K562 (cell line): ENCODE data around the gene OR52E2. TPM values are rescaled to one million over a fixed set of nuclear protein-coding genes. Genes with fewer than 3 reads are reported as not detected.

Source experiments
- ADNP ChIP-seq: fragments of 200-800 bp; sonication (Bioruptor generic); IDR thresholded peaks from 2 replicates; pipeline ENCODE4 v1.6.1; 2016; ENCODE audit warnings: missing genetic modification characterization, missing compliant biosample characterization
- BCOR ChIP-seq: fragments of 450-650 bp; IDR thresholded peaks from 2 replicates; pipeline ENCODE4 v1.6.1; 2016
- CGGBP1 ChIP-seq: fragments of 250-450 bp; sonication (Bioruptor Pico); IDR thresholded peaks from 2 replicates; pipeline ENCODE4 v1.9.0; 2021; ENCODE audit warnings: mild to moderate bottlenecking
- CHD2 ChIP-seq: IDR thresholded peaks from 2 replicates; pipeline ENCODE4 v1.6.1; 2011; ENCODE audit warnings: low read depth, low read length
- DACH1 ChIP-seq: fragments of 450-650 bp; IDR thresholded peaks from 2 replicates; pipeline ENCODE4 v1.6.1; 2018; ENCODE audit not compliant: partially characterized antibody
- EP300 ChIP-seq: IDR thresholded peaks from 2 replicates; pipeline ENCODE4 v1.6.1; 2012; ENCODE audit warnings: low read length, improper control_type of control experiment
- ETV6 ChIP-seq, 3 experiments: fragments of 150-350 bp in 1 of 3; sonication (generic) in 1 of 3; formaldehyde crosslinking in 1 of 3; IDR thresholded peaks; 2 replicates each; pipeline versions ENCODE4 v1.6.1 to v1.8.0; 2014 to 2022; ENCODE audit warnings: borderline replicate concordance in 2 of 3, low read depth in 2 of 3, antibody characterized with exemption in 1 of 3, low read length in 1 of 3, mild to moderate bottlenecking in 1 of 3, missing genetic modification reagents in 1 of 3
- FOXM1 ChIP-seq, 2 experiments: fragments of 450-650 bp in 1 of 2; sonication (generic) in 1 of 2; formaldehyde crosslinking in 1 of 2; IDR thresholded peaks; 2 replicates each; pipeline versions ENCODE4 v1.6.1 to v1.9.0; 2017 to 2022; ENCODE audit warnings: low read depth in 2 of 2, mild to moderate bottlenecking in 2 of 2, missing genetic modification reagents in 1 of 2, moderate library complexity in 1 of 2
- HNRNPLL ChIP-seq: fragments of 200-400 bp; formaldehyde crosslinking; IDR thresholded peaks from 2 replicates; pipeline ENCODE4 v1.6.1; 2017; ENCODE audit warnings: low read length, low read depth, mild to moderate bottlenecking; ENCODE audit not compliant: poor library complexity, severe bottlenecking
- JUN ChIP-seq, 2 experiments: sonication (generic) in 1 of 2; formaldehyde crosslinking in 1 of 2; IDR thresholded peaks; 2 replicates each; pipeline versions ENCODE4 v1.6.1 to v1.8.0; 2012 to 2022; ENCODE audit warnings: borderline replicate concordance in 2 of 2, mild to moderate bottlenecking in 2 of 2, improper control_type of control experiment in 1 of 2, low read depth in 1 of 2, low read length in 1 of 2, missing genetic modification reagents in 1 of 2
- JUNB ChIP-seq: fragments of 450-650 bp; formaldehyde crosslinking; conservative IDR thresholded peaks from 2 replicates; pipeline ENCODE4 v1.4.0; 2020; ENCODE audit warnings: mild to moderate bottlenecking
- MAFG ChIP-seq: fragments of 450-650 bp; conservative IDR thresholded peaks from 2 replicates; pipeline ENCODE4 v1.6.1; 2016; ENCODE audit warnings: missing genetic modification characterization, missing compliant biosample characterization
- MTA1 ChIP-seq: fragments of 450-650 bp; IDR thresholded peaks from 2 replicates; pipeline ENCODE4 v1.6.1; 2017; ENCODE audit warnings: borderline replicate concordance
- NCOR1 ChIP-seq: fragments of 450-650 bp; IDR thresholded peaks from 2 replicates; pipeline ENCODE4 v1.6.1; 2016; ENCODE audit warnings: mild to moderate bottlenecking, moderate library complexity
- RUNX1 ChIP-seq: sonication (generic); IDR thresholded peaks from 2 replicates; pipeline ENCODE4 v1.6.1; 2016; ENCODE audit warnings: antibody characterized with exemption, low read depth
- SRSF7 ChIP-seq: fragments of 200-400 bp; formaldehyde crosslinking; optimal IDR thresholded peaks from 2 replicates; pipeline ENCODE3; 2017; ENCODE audit warnings: mild to moderate bottlenecking, low read depth, low read length
- TAL1 ChIP-seq: fragments of 450-650 bp; IDR thresholded peaks from 2 replicates; pipeline ENCODE4 v1.6.1; 2016; ENCODE audit warnings: mild to moderate bottlenecking
- TCF3 ChIP-seq: sonication (generic); formaldehyde crosslinking; IDR thresholded peaks from 2 replicates; pipeline ENCODE4 v1.4.0; 2020; ENCODE audit warnings: mild to moderate bottlenecking, missing genetic modification reagents
- ZEB2 ChIP-seq: fragments of 450-650 bp; IDR thresholded peaks from 2 replicates; pipeline ENCODE4 v1.6.1; 2016
- ZNF224 ChIP-seq: sonication (generic); formaldehyde crosslinking; IDR thresholded peaks from 2 replicates; pipeline ENCODE4 v1.8.0; 2022; ENCODE audit warnings: mild to moderate bottlenecking, missing genetic modification reagents
- ZNF316 ChIP-seq: fragments of 450-650 bp; IDR thresholded peaks from 2 replicates; pipeline ENCODE4 v1.6.1; 2016
- ZNF75A ChIP-seq: fragments of 450-650 bp; formaldehyde crosslinking; IDR thresholded peaks from 2 replicates; pipeline ENCODE4 v1.4.0; 2020; ENCODE audit warnings: mild to moderate bottlenecking
- ZNF780A ChIP-seq: fragments of 250-450 bp; sonication (Bioruptor Pico); IDR thresholded peaks from 2 replicates; pipeline ENCODE4 v1.5.0; 2021; ENCODE audit warnings: mild to moderate bottlenecking
- ZNF830 ChIP-seq: fragments of 250-450 bp; sonication (Bioruptor Pico); IDR thresholded peaks from 2 replicates; pipeline ENCODE4 v1.5.0; 2021; ENCODE audit warnings: mild to moderate bottlenecking
- polyA plus RNA-seq, 8 experiments: library from polyadenylated mRNA; depleted of rRNA in 4 of 8; stranded (reverse) in 5 of 8; unstranded in 3 of 8; fragments of >200 nt; fragmentation: Nextera tagmentation in 2 of 8; fragmentation: Illumina TruSeq in 1 of 8; extraction: Ambion mirVana in 2 of 8; extraction: Trizol in 1 of 8; gene quantifications; 2 replicates each; pipeline versions ENCODE4 v1.2.1 to v1.2.3, GENCODE V29; 2011 to 2014; ENCODE audit warnings: inconsistent platforms in 1 of 8, missing spikeins in 1 of 8
- total RNA-seq, 7 experiments: library from RNA; depleted of rRNA in 6 of 7; stranded (reverse); fragments of >200 nt in 6 of 7; fragmentation: Illumina TruSeq in 2 of 7; extraction: Trizol in 2 of 7; gene quantifications; 2 replicates each; pipeline versions ENCODE4 v1.2.1 to v1.2.3, GENCODE V29; 2011 to 2021; ENCODE audit warnings: low replicate concordance in 1 of 7
- TF ChIP-seq, protein P1 (sequence below): fragments of 450-650 bp; IDR thresholded peaks from 2 replicates; pipeline ENCODE4 v1.6.1; 2017; ENCODE audit warnings: mild to moderate bottlenecking, moderate library complexity
- TF ChIP-seq, protein P2 (sequence below): fragments of 250-450 bp; sonication (Bioruptor Pico); IDR thresholded peaks from 2 replicates; pipeline ENCODE4 v1.8.0; 2022; ENCODE audit warnings: inconsistent platforms, mild to moderate bottlenecking, moderate library complexity, borderline replicate concordance

Gene OR52E2
- total and polyA plus RNA-seq, 9 of the 15 experiments (the other 6 are each of a cell fraction or from before 2014, with no cell fraction given), result not detected

DNA sequence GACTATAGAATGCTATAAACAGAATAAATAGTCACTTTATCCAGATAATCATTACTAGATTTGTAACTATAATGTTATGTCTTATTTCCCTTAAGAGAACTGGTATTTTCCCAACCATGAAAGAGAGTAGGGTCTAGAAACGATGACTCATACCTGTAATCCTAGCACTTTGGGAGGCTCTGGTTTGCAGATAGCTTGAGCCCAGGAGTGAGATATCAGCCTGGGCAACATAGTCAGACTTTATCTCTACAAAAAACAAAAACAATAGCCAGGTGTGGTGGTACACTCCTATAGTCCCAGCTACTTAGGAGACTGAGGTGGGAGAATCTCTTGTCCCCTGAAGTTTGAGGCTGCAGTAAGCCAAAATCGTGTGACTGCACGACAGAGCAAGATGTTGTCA, 47.9 kb upstream of the OR52E2 start (continued):
- TF ChIP-seq RUNX1 (no peak), NCOR1 (peak; percentile 46; the same call in 1 of the 2 replicates), DACH1 (no peak), HNRNPLL (no peak), MTA1 (0 out of 2 replicates have a peak, but pooled peaks have one; percentile 52), BCOR (no peak), CHD2 (no peak), ADNP (tag) (no peak), TCF3 (CRISPR knock-in tag) (peak; percentile 55), TAL1 (peak; percentile 50; the same call in 1 of the 2 replicates), ZNF780A (CRISPR knock-in tag) (no peak), MAFG (tag) (0 out of 2 replicates have a peak, but pooled peaks have one; percentile 15), ZEB2 (peak; percentile 86), SRSF7 (no peak), ZNF224 (no peak), CGGBP1 (CRISPR knock-in tag) (no peak), FOXM1 (IDR thresholded peaks at IDR 0.05; ENCODE audit: low read depth) (0 out of 2 replicates have a peak, but pooled peaks have one; percentile 13), FOXM1 (CRISPR knock-in tag; IDR thresholded peaks at IDR 0.05; ENCODE audit: low read depth) (no peak), ZNF830 (CRISPR knock-in tag) (no peak), JUN (IDR thresholded peaks at IDR 0.05; ENCODE audit: borderline replicate concordance, low read depth, low read length) (peak; percentile 78), JUN (CRISPR knock-in tag; IDR thresholded peaks at IDR 0.05; ENCODE audit: borderline replicate concordance) (no peak), EP300 (peak; percentile 47; the same call in 1 of the 2 replicates), ZNF316 (peak; percentile 58), ZNF75A (CRISPR knock-in tag) (no peak), JUNB (CRISPR knock-in tag) (peak; percentile 71), ETV6 (IDR thresholded peaks at IDR 0.05; ENCODE audit: borderline replicate concordance in 1 of 2, low read depth in 2 of 2, low read length in 1 of 2) (no peak), ETV6 (CRISPR knock-in tag; IDR thresholded peaks at IDR 0.05; ENCODE audit: borderline replicate concordance) (no peak)
- TF ChIP-seq, protein P1, sequence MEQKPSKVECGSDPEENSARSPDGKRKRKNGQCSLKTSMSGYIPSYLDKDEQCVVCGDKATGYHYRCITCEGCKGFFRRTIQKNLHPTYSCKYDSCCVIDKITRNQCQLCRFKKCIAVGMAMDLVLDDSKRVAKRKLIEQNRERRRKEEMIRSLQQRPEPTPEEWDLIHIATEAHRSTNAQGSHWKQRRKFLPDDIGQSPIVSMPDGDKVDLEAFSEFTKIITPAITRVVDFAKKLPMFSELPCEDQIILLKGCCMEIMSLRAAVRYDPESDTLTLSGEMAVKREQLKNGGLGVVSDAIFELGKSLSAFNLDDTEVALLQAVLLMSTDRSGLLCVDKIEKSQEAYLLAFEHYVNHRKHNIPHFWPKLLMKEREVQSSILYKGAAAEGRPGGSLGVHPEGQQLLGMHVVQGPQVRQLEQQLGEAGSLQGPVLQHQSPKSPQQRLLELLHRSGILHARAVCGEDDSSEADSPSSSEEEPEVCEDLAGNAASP, result no peak
- TF ChIP-seq, protein P2, sequence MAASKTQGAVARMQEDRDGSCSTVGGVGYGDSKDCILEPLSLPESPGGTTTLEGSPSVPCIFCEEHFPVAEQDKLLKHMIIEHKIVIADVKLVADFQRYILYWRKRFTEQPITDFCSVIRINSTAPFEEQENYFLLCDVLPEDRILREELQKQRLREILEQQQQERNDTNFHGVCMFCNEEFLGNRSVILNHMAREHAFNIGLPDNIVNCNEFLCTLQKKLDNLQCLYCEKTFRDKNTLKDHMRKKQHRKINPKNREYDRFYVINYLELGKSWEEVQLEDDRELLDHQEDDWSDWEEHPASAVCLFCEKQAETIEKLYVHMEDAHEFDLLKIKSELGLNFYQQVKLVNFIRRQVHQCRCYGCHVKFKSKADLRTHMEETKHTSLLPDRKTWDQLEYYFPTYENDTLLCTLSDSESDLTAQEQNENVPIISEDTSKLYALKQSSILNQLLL (CRISPR knock-in tag), result no peak
